ENCODE results near the gene CAV3.

Gene CAV3

DNA sequence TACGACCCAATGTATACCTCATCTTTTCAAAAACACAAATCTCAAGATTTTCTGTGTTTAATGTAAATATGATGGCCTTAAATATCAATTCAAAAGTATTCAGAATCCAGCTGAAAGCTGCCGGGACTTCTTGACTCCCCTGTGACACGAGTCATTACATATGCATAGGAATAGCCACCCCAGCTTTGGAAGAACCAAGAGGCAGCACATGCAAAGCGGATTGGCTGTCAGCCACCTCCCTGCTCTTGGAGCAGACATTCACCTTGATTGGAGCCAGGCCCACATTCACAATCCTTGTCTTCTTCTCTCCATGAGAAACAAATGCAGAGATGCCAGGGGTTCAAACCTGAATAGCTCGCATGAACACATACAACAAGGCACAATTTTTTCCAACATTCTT lies 10.8 kb upstream of the CAV3 start:
- TF ChIP-seq CTCF (IDR thresholded peaks at IDR 0.05; ENCODE audit: low read depth, low read length), result no peak

GRCh38 chr3:8723612-8724011 lies 10.0 kb upstream of the CAV3 start:
- H3K27ac ChIP-seq, result no peak overlapping the region
- no peaks in the 10 kb centered on the region for H3K27me3 ChIP-seq (ENCODE audit: insufficient read depth, low read depth, severe bottlenecking)
- DNase-seq, result no peak
- no peak for TF ChIP-seq CTCF (IDR thresholded peaks at IDR 0.05; ENCODE audit: low read depth, low read length)
- H3K4me3 ChIP-seq (ENCODE audit: low read depth, low read length), result no peak overlapping the region
- H3K9me3 ChIP-seq (ENCODE audit: severe bottlenecking), result no peaks in the 10 kb centered on the region
- H3K36me3 ChIP-seq, result no peaks in the 10 kb centered on the region

More for the DNA sequence above, 10.8 kb upstream of the CAV3 start:
- H3K9me3 ChIP-seq (ENCODE audit: severe bottlenecking), result no peaks in the 10 kb centered on the region
- H3K27ac ChIP-seq, result no peak overlapping the region
- H3K27me3 ChIP-seq (ENCODE audit: insufficient read depth, low read depth, severe bottlenecking), result no peaks in the 10 kb centered on the region
- H3K36me3 ChIP-seq, result no peaks in the 10 kb centered on the region
- no peak for DNase-seq
- H3K4me3 ChIP-seq (ENCODE audit: low read depth, low read length), result no peak overlapping the region

DNA sequence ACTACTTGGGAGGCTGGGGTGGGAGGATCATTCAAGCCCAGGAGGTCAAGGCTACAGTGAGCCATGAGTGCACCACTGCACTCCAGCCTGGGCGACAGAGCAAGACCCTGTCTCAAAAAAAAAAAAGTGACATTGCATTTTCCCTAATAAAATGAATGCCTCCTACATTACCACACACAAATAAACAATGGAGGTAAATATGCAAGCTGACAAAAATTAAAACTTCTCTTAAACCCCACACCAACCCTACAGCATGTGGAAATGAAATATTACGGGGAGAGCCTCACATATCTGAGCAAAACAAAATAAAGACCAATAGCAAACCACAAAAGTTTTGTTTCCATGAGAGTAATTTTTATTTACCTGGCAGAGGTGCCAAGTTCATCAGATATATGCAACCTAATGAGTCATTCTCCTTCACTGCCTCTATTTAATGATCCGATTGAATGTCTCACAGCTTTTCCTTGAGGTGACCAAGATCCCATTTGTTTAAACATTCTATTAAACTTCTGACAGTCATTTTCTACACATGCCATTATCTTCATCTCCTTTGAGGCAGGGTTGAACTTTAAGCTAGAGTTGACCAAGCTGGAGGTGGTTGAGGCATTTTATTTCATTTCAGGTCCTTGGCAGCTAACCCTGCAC lies 9.4 kb upstream of the CAV3 start:
- Histone ChIP-seq H3K36me3 (no peaks in the 10 kb centered on the region), H3K4me3 (ENCODE audit: low read depth, low read length) (no peak overlapping the region), H3K9me3 (ENCODE audit: severe bottlenecking) (no peaks in the 10 kb centered on the region), H3K27ac (no peak overlapping the region), H3K27me3 (ENCODE audit: insufficient read depth, low read depth, severe bottlenecking) (no peaks in the 10 kb centered on the region)
- no peak for TF ChIP-seq CTCF (IDR thresholded peaks at IDR 0.05; ENCODE audit: low read depth, low read length)
- DNase-seq, result no peak

- H3K36me3 ChIP-seq, result no peaks in the 10 kb centered on the region
- no peaks in the 10 kb centered on the region for H3K9me3 ChIP-seq (ENCODE audit: severe bottlenecking)
- TF ChIP-seq CTCF (IDR thresholded peaks at IDR 0.05; ENCODE audit: low read depth, low read length), result no peak
- no peaks in the 10 kb centered on the region for H3K27me3 ChIP-seq (ENCODE audit: insufficient read depth, low read depth, severe bottlenecking)
- H3K4me3 ChIP-seq (ENCODE audit: low read depth, low read length), result no peak overlapping the region
- no peak for DNase-seq
- H3K27ac ChIP-seq, result no peak overlapping the region
These were observed 5.7 kb upstream of the CAV3 start for GRCh38 chr3:8727605-8728512.

DNA sequence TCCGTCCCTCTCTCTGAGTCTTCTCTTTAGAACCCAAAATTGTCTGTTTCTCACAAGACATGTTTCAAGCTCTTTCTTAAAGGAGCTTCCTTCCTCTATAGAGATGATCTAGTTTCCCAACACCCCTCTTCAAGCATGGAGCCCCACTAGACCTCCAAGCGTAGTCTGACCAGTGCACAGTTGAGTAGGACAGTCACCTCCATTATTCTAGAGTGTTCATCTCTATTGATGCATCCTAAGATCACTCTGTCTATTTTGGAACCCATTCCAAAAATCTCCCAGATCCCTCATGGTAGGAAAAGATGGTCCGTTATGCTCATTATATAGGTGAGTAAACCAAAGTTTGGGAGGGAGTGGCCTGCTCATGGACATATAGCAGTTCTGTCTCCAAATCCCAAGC lies 4.1 kb upstream of the CAV3 start:
- H3K9me3 ChIP-seq (ENCODE audit: severe bottlenecking), result no peaks in the 10 kb centered on the region
- H3K27me3 ChIP-seq (ENCODE audit: insufficient read depth, low read depth, severe bottlenecking), result no peaks in the 10 kb centered on the region
- no peak for TF ChIP-seq CTCF (IDR thresholded peaks at IDR 0.05; ENCODE audit: low read depth, low read length)
- H3K27ac ChIP-seq, result no peak overlapping the region
- no peak overlapping the region for H3K4me3 ChIP-seq (ENCODE audit: low read depth, low read length)
- no peak for DNase-seq
- H3K36me3 ChIP-seq, result no peaks in the 10 kb centered on the region

Data from WERI-Rb-1 (cell line).